Measurements from ENCODE around the gene XDH. TPM values are rescaled to one million over a fixed set of nuclear protein-coding genes. Genes with fewer than 3 reads are reported as not detected.

XDH gene
- total RNA-seq, 1 donor, result 0.54 TPM

DNA sequence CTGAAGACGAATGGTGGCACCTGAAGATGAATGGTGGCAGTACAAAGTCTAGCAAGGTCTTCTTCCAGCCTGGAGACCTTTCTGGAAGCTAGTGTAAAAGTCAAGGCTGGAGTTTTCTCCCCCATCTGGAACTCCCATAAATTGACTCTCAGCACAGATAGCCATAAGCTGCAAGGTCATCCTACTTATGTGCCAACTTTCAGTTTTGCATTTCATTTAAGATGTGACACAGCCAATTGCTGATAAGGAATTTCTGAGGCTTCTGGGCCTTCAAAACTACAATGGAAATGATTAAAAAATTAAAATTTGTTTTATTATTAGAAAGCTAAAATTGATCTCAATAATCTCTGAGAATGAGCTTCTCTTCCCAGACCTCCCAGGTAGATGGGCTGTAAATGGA lies 10.2 kb downstream of the XDH start:
- no peak for DNase-seq (ENCODE audit: low read depth in 2 of 3, low spot score in 2 of 3)

DNA sequence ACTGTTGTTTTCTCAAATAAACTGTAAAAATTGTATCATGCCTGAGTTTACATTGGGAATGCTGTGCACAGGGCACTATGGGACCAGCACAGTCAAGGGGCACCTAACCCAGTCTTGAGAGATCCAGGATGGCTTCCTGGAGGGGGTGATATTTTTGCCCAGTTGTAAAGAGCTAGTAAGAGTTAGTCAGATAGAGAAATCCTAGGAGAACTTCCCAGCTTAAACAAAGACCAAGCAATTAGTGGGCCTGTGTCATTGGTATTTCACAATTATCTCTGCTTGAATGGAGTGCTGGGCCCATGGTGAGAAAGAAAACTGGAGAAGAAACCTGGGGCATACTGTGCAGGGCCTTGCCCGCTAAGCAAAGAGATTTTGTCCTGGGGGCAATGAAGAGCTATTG lies 12.2 kb downstream of the XDH start:
- no peak for DNase-seq (ENCODE audit: low read depth in 2 of 3, low spot score in 2 of 3)

DNA sequence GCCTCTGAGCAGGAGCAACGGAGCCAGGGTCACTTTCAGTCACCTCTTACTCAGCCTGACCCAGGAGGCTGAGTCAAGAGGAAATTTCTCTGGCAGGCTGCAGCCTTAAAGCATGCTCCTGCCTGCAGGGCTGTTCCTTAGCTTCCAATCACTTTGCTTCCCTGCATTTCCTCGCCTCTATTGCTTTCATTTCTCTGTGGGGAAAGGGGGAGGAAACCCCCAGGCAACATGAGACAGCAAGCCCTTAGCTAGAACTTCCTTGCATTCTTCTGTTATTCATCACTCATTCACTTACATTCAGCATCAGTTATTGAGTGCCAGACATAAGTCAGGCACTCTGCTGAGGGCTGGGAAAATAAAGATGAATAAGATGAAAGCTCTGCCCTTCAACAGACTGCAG lies 13.0 kb downstream of the XDH start:
- DNase-seq (ENCODE audit: low read depth in 2 of 3, low spot score in 2 of 3), result no peak

DNA sequence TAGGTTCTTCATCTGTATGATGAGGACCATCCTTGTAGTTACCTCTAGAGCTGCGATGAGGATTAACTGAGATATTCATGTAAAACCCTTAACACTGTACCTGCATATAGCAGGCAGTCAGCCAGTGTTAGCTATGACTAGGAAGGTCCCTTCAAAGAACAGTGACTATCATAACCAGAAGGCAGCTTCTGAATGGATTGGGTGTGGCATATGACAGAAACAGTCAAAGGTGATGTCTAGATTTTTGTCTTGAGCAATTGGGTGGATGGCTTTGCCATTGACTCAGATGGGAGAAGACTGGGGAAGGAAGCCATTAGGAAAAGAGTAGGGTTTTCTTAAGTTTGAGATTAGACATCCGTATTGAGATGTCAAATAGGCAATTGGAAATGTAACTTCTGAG lies 15.7 kb downstream of the XDH start:
- no peak for DNase-seq (ENCODE audit: low read depth in 2 of 3, low spot score in 2 of 3)

DNA sequence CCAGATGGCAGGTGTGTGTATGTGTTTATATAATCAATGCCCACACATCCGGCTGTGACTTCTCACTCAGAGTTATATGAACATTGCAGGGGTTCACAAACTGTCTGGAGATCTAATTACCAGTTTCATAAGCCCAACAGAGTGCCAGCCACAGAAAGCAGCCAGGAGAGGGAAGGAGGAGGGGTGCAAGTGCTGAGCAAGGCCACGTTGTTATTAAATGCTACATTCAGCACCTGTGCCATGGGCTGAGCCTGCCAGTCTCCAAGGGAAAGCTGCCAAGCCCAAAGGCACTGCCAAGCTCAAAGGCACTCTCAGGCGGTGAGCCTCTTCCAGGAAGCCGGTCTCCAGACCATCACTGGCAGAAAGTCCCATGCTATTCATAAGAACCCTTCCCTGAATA lies 17.4 kb downstream of the XDH start:
- no peak for DNase-seq (ENCODE audit: low read depth in 2 of 3, low spot score in 2 of 3)

DNA sequence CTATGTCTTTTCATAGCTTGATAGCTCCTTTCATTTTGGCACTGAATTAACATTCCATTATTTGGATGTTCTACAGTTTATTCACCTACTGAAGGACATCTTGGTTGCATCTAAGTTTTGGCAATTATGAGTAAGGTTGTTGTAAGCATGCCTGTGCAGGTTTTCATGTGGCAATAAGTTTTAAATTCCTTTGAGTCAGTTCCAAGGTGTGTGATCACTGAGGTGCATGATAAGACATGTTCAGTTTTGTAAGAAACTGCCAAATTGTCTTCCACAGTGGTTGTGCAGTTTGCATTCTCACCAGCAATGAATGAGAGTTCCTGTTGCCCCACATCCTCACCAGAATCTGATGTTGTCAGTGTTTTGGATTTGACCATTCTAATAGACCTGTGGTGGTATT lies 24.2 kb downstream of the XDH start:
- DNase-seq (ENCODE audit: low read depth in 2 of 3, low spot score in 2 of 3), result no peak

DNA sequence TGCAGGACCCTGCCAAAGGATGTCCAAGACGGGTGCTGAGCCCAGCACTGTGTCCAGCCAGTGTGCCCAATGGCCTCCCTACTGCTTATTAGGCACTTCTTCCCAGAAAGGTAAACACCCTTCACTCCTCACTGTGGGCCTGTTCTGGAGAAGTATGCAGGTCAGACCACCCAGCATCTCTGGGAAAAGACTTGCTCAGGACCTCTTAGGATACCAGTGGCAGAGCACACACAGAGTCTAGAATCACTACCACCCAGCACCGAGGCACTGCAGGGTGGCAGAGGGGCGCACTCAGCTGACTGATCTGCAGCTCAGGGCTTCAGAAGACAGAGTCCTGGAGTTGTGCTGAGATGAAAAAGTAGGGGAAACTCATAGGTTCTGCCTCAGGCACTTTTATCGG lies 25.8 kb downstream of the XDH start:
- DNase-seq (ENCODE audit: low read depth in 2 of 3, low spot score in 2 of 3), result no peak

DNA sequence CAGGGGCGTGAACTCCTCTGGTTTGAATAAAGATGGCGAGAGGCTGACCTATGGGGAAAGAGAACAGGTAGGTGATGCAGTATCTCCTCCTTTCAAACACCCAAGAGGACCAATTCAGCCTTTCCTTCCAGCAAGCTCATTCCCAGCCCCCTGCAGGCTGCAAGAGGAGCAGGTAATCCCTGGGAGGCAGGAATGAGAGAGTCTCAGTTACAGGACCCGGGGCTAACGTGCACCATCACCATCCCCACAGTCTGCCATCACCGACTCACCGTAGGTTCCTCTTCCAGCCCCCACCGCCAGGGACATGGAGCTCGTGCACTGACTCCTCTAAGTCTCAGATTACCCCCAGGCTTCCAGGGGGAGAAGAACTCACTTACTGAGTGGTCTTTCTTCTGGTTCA lies 26.7 kb downstream of the XDH start:
- no peak for DNase-seq (ENCODE audit: low read depth in 2 of 3, low spot score in 2 of 3)

DNA sequence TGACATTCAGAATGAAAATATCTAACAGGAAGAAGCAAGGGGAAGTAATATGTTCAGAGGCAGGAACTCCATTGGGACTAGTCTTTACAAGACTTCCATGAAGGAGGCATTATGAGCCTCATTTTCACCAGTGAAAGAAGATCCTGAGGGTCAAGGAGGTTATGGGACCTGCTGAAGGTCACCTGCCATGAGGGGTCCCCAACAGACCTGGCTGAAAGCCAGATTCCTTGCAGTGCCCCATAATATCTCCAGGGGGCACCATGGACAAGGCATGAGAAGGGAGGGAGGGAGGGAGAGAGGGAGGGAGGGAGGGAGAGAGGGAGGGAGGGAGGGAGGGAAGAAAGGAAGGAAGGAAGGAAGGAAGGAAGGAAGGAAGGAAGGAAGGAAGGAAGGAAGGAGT lies 27.9 kb downstream of the XDH start:
- no peak for DNase-seq (ENCODE audit: low read depth in 2 of 3, low spot score in 2 of 3)

DNA sequence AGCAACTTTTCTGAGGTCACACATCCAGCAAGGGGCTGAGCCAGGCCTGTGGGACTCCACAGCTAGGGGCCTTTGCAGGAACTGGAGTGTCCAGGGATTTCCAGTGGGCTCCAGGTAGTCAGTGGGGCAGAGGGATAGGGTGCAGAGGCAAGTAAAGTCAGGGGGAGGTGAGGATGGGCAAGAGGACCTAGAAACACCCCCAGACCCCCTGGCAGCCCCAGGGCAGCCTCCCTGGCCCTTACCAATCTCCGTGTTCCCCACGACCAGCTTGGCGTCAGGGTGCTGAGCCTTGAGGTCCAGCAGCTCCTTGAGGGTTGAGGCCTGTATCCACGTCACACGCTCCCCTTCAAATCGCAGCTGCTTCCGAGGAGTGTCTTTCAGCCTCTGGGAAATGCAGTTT lies 28.4 kb downstream of the XDH start:
- no peak for DNase-seq (ENCODE audit: low read depth in 2 of 3, low spot score in 2 of 3)

DNA sequence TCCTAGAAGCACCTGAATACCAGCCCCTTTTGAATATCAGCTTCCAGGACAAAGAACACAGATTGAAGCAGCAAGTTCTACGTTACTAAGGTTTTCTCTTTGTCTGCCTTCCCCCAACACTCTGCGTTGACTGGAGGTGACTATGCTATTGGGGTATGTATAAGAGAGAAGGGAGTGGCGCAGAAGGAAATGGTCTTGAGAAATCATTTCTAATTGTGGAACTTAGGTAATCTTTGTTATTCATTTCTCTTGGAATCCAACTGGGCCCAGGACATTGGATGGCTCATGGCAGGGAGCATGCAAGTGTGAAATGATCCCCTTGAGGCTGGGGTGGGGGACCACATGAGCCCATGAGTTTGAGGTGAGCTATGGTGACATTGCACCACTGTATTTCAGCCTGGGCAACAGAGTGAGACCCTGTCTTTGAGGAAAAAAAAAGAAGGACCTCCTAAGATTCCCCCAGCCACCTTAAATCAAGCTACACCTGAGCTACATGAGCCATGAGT lies 29.7 kb downstream of the XDH start:
- no peak for DNase-seq (ENCODE audit: low read depth in 2 of 3, low spot score in 2 of 3)

DNA sequence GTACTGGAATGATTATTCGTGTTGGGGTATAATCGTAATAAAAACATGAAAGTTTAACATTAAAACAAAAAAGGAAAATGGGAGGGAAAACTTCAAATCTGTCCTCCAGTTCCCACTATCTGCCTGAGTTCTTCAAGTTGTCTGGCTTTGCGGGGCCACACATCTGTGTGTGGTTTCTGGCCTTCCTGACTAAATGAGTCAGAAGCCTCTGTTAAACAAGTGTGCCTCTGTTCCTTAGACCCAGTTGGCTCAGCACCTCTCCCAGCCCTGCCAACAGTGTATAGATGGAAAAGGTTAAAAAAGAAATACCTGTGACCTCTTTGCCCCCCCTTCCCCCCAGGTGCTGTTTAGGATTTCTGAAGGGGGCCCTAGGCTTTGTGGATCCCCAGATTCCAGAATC lies 30.2 kb downstream of the XDH start:
- DNase-seq (ENCODE audit: low read depth in 2 of 3, low spot score in 2 of 3), result peak in 2 of 3 donors; percentile 9 to 12

DNA sequence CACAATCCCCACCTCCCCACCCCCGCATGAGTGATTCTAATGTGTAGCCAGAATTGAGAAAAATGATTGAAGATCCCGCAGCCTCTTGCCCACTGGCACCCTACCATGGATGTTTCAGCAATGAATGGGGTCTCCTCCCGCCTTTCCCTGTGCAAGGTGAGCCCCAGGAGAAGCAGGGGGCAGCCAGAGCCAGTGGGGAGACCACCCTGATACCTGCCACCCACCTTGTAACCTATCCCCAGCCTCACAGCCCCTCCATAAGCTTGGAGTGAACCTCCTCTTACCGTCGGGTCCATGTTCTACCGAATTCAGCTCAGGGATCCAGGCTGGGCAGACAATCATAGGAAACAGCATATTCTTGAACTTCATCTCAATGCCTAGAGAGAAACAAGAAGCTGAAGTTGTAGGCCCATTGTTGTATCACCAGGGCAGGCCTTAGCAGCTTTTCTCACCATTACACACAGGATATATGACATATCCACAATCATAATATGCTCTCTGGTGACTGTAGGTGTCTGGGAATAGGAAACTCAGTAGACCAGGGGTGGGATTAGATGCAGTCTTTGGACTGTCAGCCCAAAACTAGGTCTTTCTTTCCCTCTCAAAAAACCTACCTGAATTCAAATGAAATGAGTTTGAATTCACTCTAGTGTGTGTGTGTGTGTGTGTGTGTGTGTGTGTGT lies 30.9 kb downstream of the XDH start:
- DNase-seq (ENCODE audit: low read depth in 2 of 3, low spot score in 2 of 3), result no peak

DNA sequence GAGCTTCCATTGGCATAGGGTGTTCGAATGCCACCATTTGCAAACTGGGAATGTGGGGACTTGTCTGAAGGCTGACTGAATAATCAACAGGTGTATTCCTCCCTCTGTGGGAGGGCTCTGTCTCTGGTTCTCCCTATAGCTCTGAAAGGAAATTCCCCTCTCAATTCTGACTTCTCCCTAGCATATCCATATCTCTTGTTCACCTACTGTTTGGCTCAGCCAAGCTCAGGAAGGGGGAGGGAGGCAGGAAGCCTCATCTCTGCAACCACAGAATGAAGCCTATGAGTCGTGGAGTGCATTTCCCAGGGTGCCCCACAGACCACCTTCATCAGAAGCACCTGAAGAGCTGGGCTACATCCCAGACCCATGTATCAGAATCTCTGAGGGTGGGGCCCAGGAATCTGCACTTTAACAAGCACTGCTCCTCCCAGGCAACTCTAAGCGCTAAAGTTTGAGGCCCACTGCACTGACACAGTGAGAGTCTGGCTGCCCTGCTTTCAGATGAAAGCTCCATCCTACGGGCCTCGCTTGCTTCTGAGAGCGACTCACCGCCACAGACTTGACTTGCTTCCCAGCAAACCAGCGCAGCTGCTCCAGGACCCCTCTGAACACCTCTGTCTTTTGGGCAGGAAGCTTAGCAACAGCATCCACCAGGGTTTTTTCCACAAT lies 32.0 kb downstream of the XDH start:
- no peak for DNase-seq (ENCODE audit: low read depth in 2 of 3, low spot score in 2 of 3)

DNA sequence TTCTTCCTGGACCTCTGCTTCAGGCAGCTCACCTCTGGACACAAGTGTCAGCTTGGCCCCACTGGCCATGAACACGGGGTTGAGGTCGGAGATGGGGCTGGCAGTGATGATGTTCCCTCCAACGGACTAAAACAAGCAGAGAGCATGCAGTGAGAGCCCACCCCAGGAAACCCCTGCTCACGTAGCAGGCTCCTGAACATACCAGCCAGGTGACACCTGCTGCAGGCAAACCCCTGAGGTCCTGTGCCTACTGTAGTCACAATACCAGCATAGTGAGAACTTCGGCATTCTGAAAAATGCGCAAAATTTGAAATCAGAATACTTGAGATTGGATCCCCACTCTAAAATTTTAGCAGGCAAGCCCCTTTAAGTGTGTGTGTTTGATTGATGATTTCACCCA lies 32.9 kb downstream of the XDH start:
- DNase-seq (ENCODE audit: low read depth in 2 of 3, low spot score in 2 of 3), result no peak

DNA sequence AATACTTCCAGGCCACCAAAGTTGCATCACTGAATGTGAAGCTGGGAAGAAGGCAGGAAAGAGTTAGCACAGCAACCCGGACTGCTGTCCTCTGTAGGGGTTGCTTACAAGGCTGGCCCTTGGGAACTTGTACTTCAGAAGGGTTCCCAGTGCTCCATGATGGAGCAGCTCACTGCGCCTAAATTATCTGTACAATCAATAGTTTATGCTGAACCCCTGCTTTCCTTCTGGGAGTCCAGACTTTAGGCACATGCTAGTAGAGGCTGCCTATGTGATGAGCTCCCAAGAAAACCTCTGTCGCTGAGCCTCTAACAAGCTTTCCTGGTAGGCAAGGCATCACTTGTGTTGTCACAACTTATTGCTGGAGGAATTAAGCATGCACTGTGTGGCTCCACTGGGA lies 34.3 kb downstream of the XDH start:
- no peak for DNase-seq (ENCODE audit: low read depth in 2 of 3, low spot score in 2 of 3)

DNA sequence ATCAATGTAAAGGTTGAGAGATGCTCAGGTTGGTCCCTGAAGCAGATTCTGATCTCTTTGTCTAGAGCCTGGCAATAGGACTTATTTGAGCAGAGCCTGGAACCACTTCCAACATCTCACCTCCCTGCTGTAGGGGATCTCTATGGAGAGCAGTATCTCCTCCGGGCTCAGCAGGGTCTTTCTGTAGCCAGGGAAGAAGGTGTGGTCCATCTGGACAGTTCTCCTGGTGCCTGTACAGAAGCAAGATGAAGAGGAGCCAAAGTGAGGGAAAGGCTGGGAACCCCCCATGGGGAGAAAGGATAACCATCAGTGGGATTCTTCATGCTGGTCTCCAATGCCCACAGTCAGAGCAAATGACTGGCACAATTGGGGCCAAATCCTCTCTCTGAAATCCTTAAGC lies 34.8 kb downstream of the XDH start:
- DNase-seq (ENCODE audit: low read depth in 2 of 3, low spot score in 2 of 3), result no peak

DNA sequence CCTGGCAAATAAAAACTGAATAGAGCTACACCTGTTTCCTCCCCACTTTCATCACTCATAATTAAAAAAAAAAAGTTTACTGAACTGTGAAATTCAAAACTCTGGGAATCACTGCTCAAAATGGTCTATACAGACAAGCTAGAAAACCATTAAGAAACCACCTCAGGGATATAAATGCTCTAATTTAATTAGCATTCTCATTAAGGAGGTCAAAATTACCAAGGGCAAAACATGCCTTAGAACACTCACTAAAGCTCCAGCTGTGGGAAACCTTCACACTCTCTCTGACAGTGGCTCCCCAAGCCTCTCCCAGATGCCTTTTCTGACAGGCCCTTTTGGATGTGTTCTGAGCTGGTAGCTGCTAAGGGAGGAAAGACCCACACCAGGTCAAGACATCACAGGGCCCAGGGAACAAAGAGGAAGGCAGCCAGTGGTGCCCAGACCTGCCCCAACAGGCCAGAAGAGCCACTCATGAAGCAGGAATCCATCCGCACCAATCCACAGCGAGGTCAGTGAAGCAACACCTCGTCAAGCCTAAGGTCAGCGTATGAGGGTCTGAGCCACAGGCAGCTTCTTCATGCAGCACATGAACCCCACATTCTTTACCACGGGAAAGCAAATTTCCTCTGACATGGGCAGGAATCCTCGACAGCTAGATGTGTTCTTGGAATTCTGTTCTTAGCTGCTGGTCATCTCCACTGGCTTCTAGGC lies 35.6 kb downstream of the XDH start:
- DNase-seq (ENCODE audit: low read depth in 2 of 3, low spot score in 2 of 3), result no peak

DNA sequence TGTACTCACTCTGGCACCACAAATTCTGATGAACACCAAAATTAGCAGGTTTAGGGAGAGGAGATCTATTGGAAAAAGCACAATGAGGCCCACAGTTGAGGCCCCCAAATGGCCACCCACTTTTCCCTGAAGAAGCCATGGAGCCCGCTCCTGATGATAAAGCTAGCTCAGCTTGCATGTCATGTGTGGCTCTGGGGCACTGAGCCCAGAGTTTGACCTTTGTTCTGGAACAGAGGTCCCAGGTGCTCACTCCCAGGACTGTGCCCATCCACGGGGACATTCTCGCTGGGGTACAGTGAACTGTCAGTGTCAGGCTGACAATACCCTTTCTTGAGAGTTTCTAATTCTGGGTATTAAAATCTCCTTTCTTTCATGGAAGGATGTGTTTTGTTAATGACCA lies 36.2 kb downstream of the XDH start:
- no peak for DNase-seq (ENCODE audit: low read depth in 2 of 3, low spot score in 2 of 3)

DNA sequence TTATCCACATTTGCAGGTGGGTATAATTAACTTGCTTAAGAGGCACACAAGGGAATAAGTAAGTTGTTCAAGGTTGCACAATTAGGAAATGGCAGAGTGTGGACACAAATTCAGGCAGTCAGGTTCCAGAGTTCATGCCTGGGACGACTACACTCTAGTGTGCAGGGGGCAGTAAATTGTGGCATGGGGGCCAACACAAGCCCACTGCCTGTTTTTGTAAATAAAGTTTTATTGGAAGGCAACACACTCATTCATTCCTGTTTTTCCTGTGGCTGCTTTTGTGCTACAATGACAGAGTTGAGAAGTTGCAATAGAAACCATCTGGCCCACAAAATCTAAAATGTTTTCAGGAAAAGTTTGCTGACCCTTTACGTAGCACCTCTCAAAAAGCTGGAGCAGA lies 41.4 kb downstream of the XDH start:
- no peak for DNase-seq (ENCODE audit: low read depth in 2 of 3, low spot score in 2 of 3)

DNA sequence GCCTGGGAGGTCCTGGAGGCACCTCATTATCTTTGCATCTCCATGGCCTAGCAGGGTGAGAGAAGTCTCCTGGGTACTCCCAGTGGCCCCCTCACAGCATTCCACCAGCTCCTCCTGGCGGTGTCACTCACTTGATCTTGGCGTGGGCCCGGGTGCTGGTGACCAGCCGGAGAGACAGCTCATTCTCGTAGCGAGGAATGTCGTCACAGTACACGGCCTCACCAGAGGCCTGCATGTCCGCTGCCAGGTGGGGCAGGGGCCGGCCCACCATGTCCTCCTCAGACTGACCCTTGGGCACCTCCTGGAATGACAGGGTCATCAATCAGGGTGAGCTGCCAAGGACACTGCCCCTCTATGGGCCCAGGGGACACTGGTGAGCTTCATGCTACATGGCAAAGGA lies 42.4 kb downstream of the XDH start:
- no peak for DNase-seq (ENCODE audit: low read depth in 2 of 3, low spot score in 2 of 3)

DNA sequence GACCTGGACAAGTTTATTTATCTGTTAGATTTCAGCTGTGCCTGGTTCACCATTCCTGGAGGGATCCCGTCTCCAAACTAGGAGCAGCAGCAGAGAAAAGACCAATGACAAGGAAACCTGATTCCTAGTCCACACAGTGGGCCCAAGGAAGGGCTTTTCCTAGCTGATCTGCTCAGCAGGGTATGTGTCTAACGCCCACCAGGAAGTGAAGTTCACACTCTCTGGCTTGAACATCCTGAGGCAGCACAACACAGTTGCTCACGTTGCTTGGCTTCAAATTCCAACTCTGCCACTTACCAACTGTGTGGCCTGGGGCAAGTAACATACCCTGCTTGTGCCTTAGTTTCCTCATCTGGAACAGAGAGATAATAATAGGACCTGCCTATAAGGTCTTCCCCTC lies 42.9 kb downstream of the XDH start:
- no peak for DNase-seq (ENCODE audit: low read depth in 2 of 3, low spot score in 2 of 3)

All from hematopoietic multipotent progenitor cell (in vitro differentiated cells).